Hematopoietic multipotent progenitor cell treated with erythropoietin and hydrocortisone succinate and interleukin-3 and kit ligand, for 8 days (in vitro differentiated cells): ENCODE measurements around the gene AKR1C4.
"Not testable (repeated sequence)": the region's sequence is repeated elsewhere in the genome, so short reads cannot be mapped to it uniquely, and the experiment has no call there.

Source experiments
- DNase-seq: peaks from one replicate; pipeline ENCODE4 v3.0.0-alpha.2; 2015

The AKR1C4 gene

GRCh38 chr10:5196702-5197113, at the start of gene AKR1C4:
Gene AKR1C4, plus strand, starts transcription at chr10:5196837. Its CDS starts 31 bp downstream, at chr10:5196868.
- no peak for DNase-seq

GRCh38 chr10:5146920-5147254, 49.8 kb upstream of the AKR1C4 start:
- no peak for DNase-seq

GRCh38 chr10:5147255-5147980, 49.2 kb upstream of the AKR1C4 start:
- DNase-seq = peak; percentile 38

- DNase-seq = no peak
Observed at GRCh38 chr10:5147981-5148677, 48.5 kb upstream of the AKR1C4 start.

- no peak for DNase-seq
Observed at GRCh38 chr10:5148678-5149032, 48.0 kb upstream of the AKR1C4 start.

GRCh38 chr10:5151076-5151475, 45.6 kb upstream of the AKR1C4 start:
- no peak for DNase-seq

GRCh38 chr10:5155951-5156350, 40.7 kb upstream of the AKR1C4 start:
- no peak for DNase-seq

- DNase-seq = no peak
Observed at GRCh38 chr10:5157501-5157900, 39.1 kb upstream of the AKR1C4 start.

GRCh38 chr10:5159126-5159525, 37.5 kb upstream of the AKR1C4 start:
- DNase-seq = no peak

GRCh38 chr10:5163487-5163886, 33.1 kb upstream of the AKR1C4 start:
- DNase-seq = peak; percentile 26

- no peak for DNase-seq
Observed at GRCh38 chr10:5165738-5166137, 30.9 kb upstream of the AKR1C4 start.

GRCh38 chr10:5168897-5169420, 27.7 kb upstream of the AKR1C4 start:
- no peak for DNase-seq

- DNase-seq = not testable (repeated sequence)
Observed at GRCh38 chr10:5175581-5175980, 21.1 kb upstream of the AKR1C4 start.

- not testable (repeated sequence) for DNase-seq
Observed at GRCh38 chr10:5180503-5180902, 16.1 kb upstream of the AKR1C4 start.

- DNase-seq = no peak
Observed at GRCh38 chr10:5183923-5184322, 12.7 kb upstream of the AKR1C4 start.

- no peak for DNase-seq
Observed at GRCh38 chr10:5184987-5185775, 11.5 kb upstream of the AKR1C4 start, which contains the start of gene AKR1C8. Gene AKR1C8, minus strand, starts transcription at chr10:5185150. Its CDS starts 46 bp downstream, at chr10:5185104.

- DNase-seq = no peak
Observed at GRCh38 chr10:5187867-5188266, 8.8 kb upstream of the AKR1C4 start.

GRCh38 chr10:5188358-5188757, 8.3 kb upstream of the AKR1C4 start:
- no peak for DNase-seq

GRCh38 chr10:5194431-5194830, 2.2 kb upstream of the AKR1C4 start:
- DNase-seq = no peak

- no peak for DNase-seq
Observed at GRCh38 chr10:5195727-5196374, 786 bp upstream of the AKR1C4 start.

GRCh38 chr10:5198386-5198785, 1.7 kb downstream of the AKR1C4 start:
- no peak for DNase-seq

- DNase-seq = no peak
Observed at GRCh38 chr10:5199398-5199797, 2.8 kb downstream of the AKR1C4 start.

GRCh38 chr10:5206799-5207198, 10.2 kb downstream of the AKR1C4 start:
- DNase-seq = no peak
